SU-DHL-6 (cell line): Measurements from ENCODE around the gene MGAT5.

ENCODE experiments used
- H2AFZ ChIP-seq: fragments of 200-600 bp; sonication (generic); 2 replicates; pipeline ENCODE4 v1.6.1; 2014; ENCODE audit warnings: low read depth, mild to moderate bottlenecking, moderate library complexity, mixed read lengths, antibody characterized with exemption, low read length; ENCODE audit not compliant: severe bottlenecking
- H3F3A ChIP-seq: fragments of 200-600 bp; shearing (Covaris generic); 2 replicates; pipeline ENCODE4 v1.6.0; 2016; ENCODE audit warnings: antibody characterized with exemption, mild to moderate bottlenecking; ENCODE audit not compliant: insufficient read depth
- H3K27ac ChIP-seq: fragments of 200-600 bp; sonication (generic); 2 replicates; pipeline ENCODE4 v1.5.1; 2016; ENCODE audit warnings: low read depth, mild to moderate bottlenecking, low read length, moderate library complexity, mixed read lengths
- H3K27me3 ChIP-seq: fragments of 200-600 bp; sonication (generic), shearing (Covaris generic); 2 replicates; pipeline ENCODE4 v1.6.0; 2014; ENCODE audit warnings: mild to moderate bottlenecking, low read length
- H3K36me3 ChIP-seq: fragments of 200-600 bp; sonication (generic); 2 replicates; pipeline ENCODE4 v1.6.1; 2014; ENCODE audit warnings: mild to moderate bottlenecking, low read length, mixed read lengths
- H3K4me2 ChIP-seq: fragments of 300-600, 200-600 bp; shearing (Covaris generic), sonication (generic); 2 replicates; pipeline ENCODE4 v1.6.0; 2014; ENCODE audit warnings: low read length, low read depth, mild to moderate bottlenecking; ENCODE audit not compliant: poor library complexity, severe bottlenecking
- H3K4me3 ChIP-seq: fragments of 200-600 bp; sonication (generic); 2 replicates; pipeline ENCODE4 v1.5.1; 2014; ENCODE audit warnings: antibody characterized with exemption, low read length, mild to moderate bottlenecking, mixed read lengths; ENCODE audit not compliant: insufficient read depth, poor library complexity, severe bottlenecking
- H3K79me2 ChIP-seq: fragments of 200-600 bp; sonication (generic); 2 replicates; pipeline ENCODE4 v1.6.1; 2014; ENCODE audit warnings: mild to moderate bottlenecking, low read length, moderate library complexity; ENCODE audit not compliant: insufficient read depth
- H3K9ac ChIP-seq: fragments of 200-600 bp; sonication (generic); 2 replicates; pipeline ENCODE4 v1.7.0; 2014; ENCODE audit warnings: mild to moderate bottlenecking, low read length
- H3K9me2 ChIP-seq: fragments of 200-600 bp; sonication (generic); replicated peaks from 2 replicates; pipeline ENCODE4 v1.6.1; 2014; ENCODE audit warnings: low read length; ENCODE audit not compliant: insufficient read depth
- H3K9me3 ChIP-seq: fragments of 200-600 bp; sonication (generic); 2 replicates; pipeline ENCODE4 v1.6.1; 2014; ENCODE audit warnings: low read length, mixed read lengths; ENCODE audit not compliant: insufficient read depth
- H4K20me1 ChIP-seq: fragments of 200-600 bp; sonication (generic); 2 replicates; pipeline ENCODE4 v1.6.1; 2014; ENCODE audit warnings: low read depth, mild to moderate bottlenecking, antibody characterized with exemption, low read length, moderate library complexity, mixed read lengths
- CTCF ChIP-seq: fragments of 200-600 bp; sonication (generic); IDR thresholded peaks from one replicate; pipeline ENCODE4 v1.5.1; 2017; ENCODE audit warnings: antibody characterized with exemption, mild to moderate bottlenecking, low read length, moderate library complexity; ENCODE audit not compliant: insufficient read depth, poor library complexity, severe bottlenecking
- EZH2phosphoT487 ChIP-seq: fragments of 200-600 bp; sonication (generic), shearing (Covaris generic); conservative IDR thresholded peaks from 2 replicates; pipeline ENCODE4 v1.6.1; 2018; ENCODE audit warnings: mild to moderate bottlenecking, antibody characterized with exemption, low read length, moderate library complexity, mixed read lengths

Gene MGAT5

DNA sequence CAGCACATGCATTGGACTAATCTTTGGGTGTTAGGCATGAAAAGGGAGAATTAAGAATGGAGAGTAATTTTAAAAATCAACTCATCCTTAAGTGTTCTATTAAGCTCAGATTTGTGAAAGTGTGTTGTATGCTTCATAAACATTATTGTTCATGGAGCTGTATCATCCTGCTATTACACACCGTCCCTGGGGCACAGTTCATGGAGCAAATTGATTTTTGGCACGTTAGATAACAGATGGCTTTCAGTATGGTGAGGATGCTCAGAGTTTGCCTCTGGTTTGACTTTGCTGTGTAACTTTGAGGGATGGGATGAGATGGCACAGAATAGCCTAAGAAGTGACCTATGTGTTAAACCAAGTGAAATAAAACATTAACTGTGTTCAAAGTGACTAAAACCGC, 97.1 kb downstream of the MGAT5 start:
- no peaks in the 10 kb centered on the region for H4K20me1 ChIP-seq
- H3K4me2 ChIP-seq: no peak overlapping the region
- H3K9me2 ChIP-seq: no peaks in the 10 kb centered on the region
- no peak overlapping the region for H3K9ac ChIP-seq
- H3F3A ChIP-seq: no peaks in the 10 kb centered on the region
- no peaks in the 10 kb centered on the region for H3K27me3 ChIP-seq
- H3K27ac ChIP-seq: no peak overlapping the region
- H3K4me3 ChIP-seq: no peak overlapping the region
- no peaks in the 10 kb centered on the region for H3K36me3 ChIP-seq
- H3K79me2 ChIP-seq: no peaks in the 10 kb centered on the region
- H2AFZ ChIP-seq: no peak overlapping the region
- TF ChIP-seq CTCF (no peak), EZH2phosphoT487 (no peak)
- no peaks in the 10 kb centered on the region for H3K9me3 ChIP-seq

DNA sequence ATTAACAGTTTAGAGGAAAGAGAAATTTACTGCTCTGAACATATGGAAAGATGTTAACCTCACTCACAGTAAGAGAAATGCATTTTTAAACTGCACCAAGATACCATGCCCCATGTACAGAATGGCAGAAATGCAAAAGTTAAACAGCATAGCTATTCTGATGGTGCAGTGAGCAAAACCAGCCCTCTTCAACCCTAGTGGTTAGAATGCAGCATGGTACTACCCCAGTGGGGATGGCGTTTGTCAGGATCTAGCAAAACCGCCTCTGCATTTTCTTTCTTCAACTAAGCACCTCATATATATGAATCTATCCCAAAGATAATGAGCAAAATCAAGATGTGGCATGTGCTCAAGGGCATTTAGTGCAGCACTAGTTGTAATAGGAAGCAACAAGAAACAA, 98.0 kb downstream of the MGAT5 start:
- Histone ChIP-seq H3F3A (no peaks in the 10 kb centered on the region), H3K4me3 (no peak overlapping the region), H3K27me3 (no peaks in the 10 kb centered on the region), H3K36me3 (no peaks in the 10 kb centered on the region), H3K79me2 (no peaks in the 10 kb centered on the region), H3K4me2 (no peak overlapping the region), H4K20me1 (no peaks in the 10 kb centered on the region), H2AFZ (no peak overlapping the region), H3K27ac (no peak overlapping the region), H3K9me2 (no peaks in the 10 kb centered on the region), H3K9me3 (no peaks in the 10 kb centered on the region), H3K9ac (no peak overlapping the region)
- TF ChIP-seq EZH2phosphoT487 (no peak), CTCF (no peak)

DNA sequence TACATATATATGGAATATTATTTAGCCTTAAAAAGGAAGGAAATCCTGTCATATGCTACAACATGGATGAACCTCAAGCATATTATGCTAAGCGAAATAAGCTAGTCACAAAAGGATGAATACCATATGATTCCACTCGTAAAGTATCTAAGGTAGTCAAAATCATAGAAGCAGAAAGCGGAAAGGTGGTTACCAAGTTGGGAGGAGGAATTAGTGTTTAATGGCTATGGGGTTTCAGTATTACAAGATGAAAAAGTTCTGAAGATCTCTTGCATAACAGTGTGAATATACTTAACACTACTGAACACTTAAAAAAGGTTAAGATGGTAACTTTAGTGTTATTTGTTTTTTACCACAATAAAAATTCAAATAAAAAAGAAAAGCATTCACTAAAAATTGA, 99.0 kb downstream of the MGAT5 start:
- Histone ChIP-seq H3K4me2 (no peak overlapping the region), H3K27me3 (no peaks in the 10 kb centered on the region), H2AFZ (no peak overlapping the region), H3F3A (no peaks in the 10 kb centered on the region), H3K36me3 (no peaks in the 10 kb centered on the region), H3K79me2 (no peaks in the 10 kb centered on the region), H4K20me1 (no peaks in the 10 kb centered on the region), H3K4me3 (no peak overlapping the region), H3K9ac (no peak overlapping the region), H3K9me3 (no peaks in the 10 kb centered on the region), H3K9me2 (no peaks in the 10 kb centered on the region), H3K27ac (no peak overlapping the region)
- TF ChIP-seq CTCF: no peak
- no peak for TF ChIP-seq EZH2phosphoT487

- Histone ChIP-seq H2AFZ (no peak overlapping the region), H3K27me3 (no peaks in the 10 kb centered on the region), H3K4me2 (no peak overlapping the region), H3K9ac (no peak overlapping the region), H3K4me3 (no peak overlapping the region), H3K79me2 (no peaks in the 10 kb centered on the region), H3K9me2 (no peaks in the 10 kb centered on the region), H3K27ac (no peak overlapping the region), H3K9me3 (no peaks in the 10 kb centered on the region), H3F3A (no peaks in the 10 kb centered on the region), H3K36me3 (no peaks in the 10 kb centered on the region), H4K20me1 (no peaks in the 10 kb centered on the region)
- TF ChIP-seq EZH2phosphoT487 (no peak), CTCF (no peak)
Measured at GRCh38 chr2:134354611-134355010, 100.7 kb downstream of the MGAT5 start.
